GM19455 (cell line): ENCODE results near the gene STARD10.
"Not testable (repeated sequence)": the region's sequence is repeated elsewhere in the genome, so short reads cannot be mapped to it uniquely, and the experiment has no call there.

ENCODE experiments used
- ATAC-seq: cut with Tn5 transposase; IDR thresholded peaks from one replicate; pipeline ENCODE4 v1.9.1; 2021; ENCODE audit not compliant: unreplicated experiment

STARD10 gene

DNA sequence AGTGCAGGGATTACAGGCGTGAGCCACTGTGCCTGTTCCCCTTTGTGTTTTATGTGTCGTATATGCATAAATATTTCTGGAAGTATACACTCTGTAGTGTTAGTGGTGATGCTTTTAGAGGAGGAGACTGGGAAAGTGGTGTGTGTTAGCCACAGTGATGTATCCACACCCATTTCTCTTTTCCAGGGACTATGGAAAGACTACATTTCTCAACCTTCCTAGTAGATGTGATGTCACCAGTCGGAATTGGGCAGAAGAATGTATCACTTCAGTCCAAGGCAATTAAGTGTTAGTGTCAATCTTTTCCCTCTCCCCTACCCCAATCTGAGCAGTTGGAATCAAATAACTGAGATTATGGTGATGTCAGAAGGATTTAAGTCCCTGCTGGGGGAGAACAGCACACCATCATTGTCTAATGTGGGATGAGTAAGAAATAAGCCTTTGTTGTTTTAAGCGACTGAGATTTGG, 14.5 kb upstream of the STARD10 start:
- ATAC-seq = no peak

DNA sequence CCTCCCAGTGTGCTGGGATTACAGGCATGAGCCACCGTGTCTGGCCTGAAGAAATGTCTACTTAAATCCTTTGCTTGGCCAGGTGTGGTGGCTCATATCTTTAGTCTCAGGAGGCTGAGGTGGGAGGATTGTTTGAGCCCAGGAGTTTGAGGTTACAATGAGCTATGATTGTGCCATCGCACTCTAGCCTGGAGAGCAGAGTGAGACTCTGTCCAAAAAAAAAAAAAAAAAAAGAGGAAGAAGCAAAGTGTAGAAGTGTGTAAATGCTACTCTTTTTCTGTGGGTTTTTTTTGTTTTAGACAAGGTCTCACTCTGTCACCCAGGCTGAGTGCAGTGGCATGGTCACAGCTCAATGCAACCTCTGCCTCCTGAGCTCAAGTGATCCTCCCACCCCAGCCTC, 13.9 kb upstream of the STARD10 start:
- no peak for ATAC-seq

- no peak for ATAC-seq
Observed at GRCh38 chr11:72807021-72807693, 13.3 kb upstream of the STARD10 start.

GRCh38 chr11:72806378-72806777, 12.5 kb upstream of the STARD10 start:
- ATAC-seq = not testable (repeated sequence)

GRCh38 chr11:72805216-72805615, 11.4 kb upstream of the STARD10 start:
- no peak for ATAC-seq

DNA sequence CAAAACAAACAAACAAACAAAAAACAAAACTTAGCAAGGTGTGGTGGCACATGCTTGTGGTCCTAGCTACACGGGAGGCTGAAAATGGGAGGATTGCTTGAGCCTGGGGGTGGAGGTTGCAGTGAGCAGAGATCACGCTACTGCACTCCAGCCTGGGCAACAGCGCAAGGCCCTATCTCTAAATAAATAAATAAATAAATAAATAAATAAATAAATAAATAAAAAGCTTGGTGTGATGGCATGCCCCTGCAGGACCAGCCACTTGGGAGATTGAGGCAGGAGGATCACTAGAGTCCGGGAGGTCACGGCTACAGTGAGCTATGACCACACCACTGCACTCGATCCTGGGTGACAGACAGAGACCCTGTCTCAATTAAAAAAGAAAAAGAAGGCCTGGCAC, 9.0 kb upstream of the STARD10 start:
- no peak for ATAC-seq

GRCh38 chr11:72799441-72799840, 5.6 kb upstream of the STARD10 start:
- no peak for ATAC-seq

DNA sequence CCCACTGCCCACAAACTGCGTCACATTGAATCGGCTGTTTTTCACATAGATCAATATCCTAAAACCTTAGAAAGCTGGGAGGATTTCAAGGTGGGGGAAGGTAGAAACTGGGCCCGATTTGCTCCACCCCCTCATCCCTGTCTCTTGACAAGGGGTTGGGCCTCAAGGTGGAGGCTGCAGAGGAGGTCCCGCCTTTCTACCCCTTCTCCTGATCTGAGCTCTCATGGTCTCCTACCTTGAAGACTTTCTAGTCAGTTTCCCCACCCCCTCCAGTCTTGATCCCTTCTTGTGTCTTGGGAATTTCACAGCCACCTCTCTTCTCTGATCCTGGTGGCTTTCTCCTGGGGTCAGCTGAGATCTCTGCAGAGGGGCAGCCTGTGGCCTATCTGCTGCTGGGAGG, 4.5 kb upstream of the STARD10 start:
- ATAC-seq = no peak

- no peak for ATAC-seq
Observed at GRCh38 chr11:72793076-72793424, 797 bp downstream of the STARD10 start.

- no peak for ATAC-seq
Observed at GRCh38 chr11:72792437-72793021, 1.3 kb downstream of the STARD10 start.

- not testable (repeated sequence) for ATAC-seq
Observed at GRCh38 chr11:72791228-72791627, 2.6 kb downstream of the STARD10 start.

DNA sequence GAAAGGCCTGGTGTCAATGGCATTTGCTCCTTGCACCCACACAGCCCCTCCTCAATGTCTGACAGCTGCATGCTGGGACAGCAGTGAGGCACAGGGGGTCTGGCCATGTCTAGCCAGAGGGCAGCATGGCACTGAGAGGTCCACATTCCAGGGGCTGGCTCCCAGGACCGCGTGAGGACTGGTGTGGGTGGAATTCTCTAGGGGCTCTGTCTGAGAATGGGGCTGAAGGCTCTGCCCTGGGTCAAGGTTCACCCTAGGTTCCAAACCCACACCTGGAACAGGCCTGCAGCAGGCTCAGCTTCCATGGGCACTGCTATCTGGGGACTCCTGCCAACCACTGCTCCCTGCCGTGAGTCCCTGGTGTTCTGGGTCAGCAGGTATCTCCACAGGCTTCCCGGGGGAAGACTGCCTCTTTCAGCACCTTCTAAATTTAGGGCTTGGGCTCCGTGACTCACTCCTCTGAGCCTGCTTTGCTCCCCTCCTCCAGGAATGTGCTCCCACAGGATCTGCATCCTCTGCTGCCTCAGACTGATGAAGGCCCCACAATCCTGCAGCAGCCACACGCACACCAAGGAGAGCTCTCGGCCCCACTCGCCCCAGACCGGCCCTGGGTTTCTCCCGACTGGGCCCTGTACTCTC, 4.2 kb downstream of the STARD10 start:
- ATAC-seq = no peak

DNA sequence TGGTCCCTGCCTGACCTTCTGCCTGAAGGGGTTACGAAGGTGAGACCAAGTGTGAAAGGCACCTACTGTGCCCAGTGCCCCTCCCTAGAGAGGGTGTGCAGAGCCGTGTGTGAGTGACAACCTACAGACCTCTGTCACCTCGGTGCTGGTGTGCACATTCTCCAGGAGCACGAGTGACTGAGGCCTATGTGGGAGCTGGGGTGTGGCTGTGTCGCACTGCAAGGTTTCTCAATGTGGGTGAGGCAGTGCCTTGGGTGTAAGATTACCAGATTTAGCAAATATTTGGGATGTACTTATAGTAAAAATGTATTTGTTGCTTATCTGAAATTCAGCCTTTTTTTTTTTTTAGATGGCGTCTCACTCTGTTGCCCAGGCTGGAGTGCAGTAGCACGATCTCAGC, 5.6 kb downstream of the STARD10 start:
- ATAC-seq = no peak

DNA sequence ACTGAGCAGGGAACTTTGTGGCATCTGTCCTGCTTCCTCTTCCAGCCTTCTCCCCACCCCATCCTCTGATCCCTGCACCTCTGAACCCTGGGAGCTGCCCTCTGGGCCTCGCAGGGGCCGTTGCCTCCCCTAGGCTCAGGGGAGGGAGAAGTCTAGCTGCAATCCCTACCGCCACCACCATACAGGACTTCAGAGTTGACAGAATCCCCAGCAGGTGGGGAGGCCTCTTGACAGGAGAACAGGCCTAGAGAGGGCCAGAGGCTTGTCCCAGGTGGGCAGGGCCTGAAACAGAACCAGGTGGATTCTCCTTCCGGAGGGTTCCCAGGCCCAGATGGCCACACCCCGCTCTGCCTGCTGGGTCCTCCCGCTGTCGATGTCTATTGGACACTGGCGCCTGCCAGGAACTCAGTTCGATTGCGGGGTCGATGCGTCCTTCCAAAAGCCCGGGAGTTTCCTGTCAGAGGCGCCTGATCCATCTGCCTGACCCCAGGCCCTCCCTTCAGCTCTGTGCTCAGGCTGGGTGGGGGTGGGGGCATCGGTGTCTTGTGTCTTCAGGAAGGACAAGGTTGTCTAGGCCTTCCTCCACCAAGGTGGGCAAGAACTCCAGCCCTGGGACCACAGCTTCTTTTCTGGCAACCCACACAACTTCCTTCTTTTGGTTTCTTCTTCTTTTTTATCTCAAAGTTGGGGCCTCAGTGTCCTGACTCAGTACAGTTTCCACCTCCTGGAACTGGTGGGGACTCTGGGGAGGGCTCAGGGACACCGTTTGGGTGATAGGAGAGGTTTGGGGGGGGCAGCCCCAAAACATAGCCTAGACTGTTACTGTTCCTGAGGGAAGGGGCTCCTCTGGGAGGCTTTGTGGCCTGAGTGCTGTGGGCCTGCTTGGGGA, 6.4 kb downstream of the STARD10 start:
- ATAC-seq = no peak

DNA sequence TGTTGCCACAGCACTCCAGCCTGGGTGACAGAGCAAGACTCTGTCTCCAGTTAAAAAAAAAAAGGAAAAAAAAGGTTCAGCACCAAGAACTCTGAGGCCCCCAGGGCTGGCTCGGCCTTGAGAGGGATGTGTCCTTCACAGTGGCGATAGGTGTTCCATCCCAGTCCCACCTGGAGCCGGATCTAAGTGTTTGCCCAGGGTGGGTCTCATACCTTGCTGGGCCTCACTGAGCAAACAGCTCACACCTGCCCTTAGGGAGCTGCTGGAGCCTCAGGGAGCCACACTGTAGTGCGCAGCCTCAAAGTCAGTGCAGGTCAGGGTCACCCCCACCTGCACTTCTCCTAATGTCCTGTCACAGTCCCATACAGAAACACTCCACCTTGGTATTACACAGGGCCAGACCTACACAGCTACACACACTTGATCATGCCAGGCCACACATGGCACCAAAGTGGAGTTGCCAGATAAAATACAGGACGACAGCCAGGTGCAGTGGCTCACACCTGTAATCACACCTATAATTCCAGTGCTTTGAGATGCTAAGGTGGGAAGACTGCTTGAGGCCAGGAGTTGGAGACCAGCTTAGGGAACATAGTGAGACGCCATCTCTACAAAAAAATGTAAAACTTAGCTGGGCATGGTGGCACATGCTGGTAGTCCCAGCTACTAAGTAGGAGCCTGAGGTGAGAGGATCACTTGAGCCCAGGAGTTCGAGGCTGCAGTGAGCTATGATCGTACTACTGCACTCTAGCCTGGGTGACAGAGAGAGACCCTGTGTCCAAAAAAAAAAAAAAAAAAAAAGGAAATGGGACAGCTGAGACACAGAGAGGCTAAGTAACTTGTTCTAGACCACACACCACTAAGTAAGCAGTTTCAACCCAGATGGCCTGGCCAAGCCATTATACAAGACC, 7.3 kb downstream of the STARD10 start:
- ATAC-seq = no peak

DNA sequence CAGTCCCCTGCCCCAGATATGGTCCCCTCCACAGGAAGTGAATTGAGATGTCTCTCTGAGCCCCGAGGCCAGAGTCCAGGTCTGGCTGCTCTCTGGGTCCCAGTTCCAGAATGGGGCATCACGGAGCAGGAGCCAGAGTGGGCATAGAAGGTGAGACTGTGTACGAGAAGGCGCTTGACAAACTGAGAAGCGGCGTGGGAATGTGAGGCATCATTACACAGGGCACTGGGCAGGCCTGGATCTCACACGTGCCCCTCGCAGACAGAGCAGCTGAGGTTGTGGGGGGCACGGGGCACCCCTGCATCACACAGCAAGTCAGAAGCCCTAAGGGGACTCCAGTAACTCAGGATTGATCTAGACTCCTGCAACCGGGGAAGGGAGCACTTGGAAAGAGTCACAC, 9.2 kb downstream of the STARD10 start:
- no peak for ATAC-seq

DNA sequence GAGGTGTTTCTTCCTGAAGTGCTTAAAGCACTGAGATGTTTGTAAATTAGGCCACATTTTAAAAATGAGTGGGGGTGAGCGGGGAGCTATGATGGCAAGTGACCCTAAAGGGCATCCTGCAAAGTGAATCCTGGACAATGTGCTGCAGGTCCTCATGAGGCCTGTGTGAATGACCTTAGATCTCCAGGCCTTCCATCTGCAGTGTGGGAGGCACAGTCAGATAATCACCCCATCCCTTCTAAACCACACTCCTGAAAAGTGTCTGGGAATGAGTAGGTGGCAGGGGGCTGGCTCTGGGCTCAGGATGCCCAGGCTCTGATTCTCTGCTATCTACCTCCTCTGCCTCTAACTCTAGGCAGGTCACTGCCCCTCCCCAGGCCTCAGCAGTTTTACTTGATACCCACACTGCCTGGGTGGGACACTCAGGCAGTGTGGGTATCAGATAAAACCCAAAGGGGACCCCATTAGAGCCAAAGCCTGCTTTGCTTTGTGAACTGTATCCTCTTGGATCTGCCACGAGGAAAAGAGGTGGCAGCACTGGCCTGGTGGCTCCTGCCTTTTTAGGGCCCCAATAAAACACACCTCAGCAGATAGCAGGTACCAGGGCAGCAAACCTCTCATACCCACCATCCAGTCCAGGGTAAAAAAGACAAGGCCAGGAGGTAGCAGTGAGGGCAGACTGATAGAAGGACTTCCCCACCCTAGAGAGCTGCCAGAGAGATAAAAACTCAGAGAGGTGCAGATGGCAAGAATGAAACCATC, 10.5 kb downstream of the STARD10 start:
- ATAC-seq = no peak

GRCh38 chr11:72782081-72782920, 11.5 kb downstream of the STARD10 start:
- ATAC-seq = peak; percentile 10
